Type B pancreatic cell (in vitro differentiated cells): Measurements from ENCODE around the gene LAMA5. TPM values are rescaled to one million over a fixed set of nuclear protein-coding genes. Genes with fewer than 3 reads are reported as not detected.

ENCODE experiments used
- DNase-seq: peaks from one replicate; pipeline ENCODE4 v3.0.0; 2021; ENCODE audit warnings: mixed read lengths; ENCODE audit not compliant: unreplicated experiment; ENCODE audit errors: extremely low spot score
- H3K27ac Mint-ChIP-seq: 2 replicates; pipeline ENCODE4 v1.8.0; 2021; ENCODE audit warnings: mild to moderate bottlenecking, mixed read lengths
- H3K27me3 Mint-ChIP-seq: 2 replicates; pipeline ENCODE4 v1.8.0; 2021; ENCODE audit warnings: mixed read lengths
- H3K36me3 Mint-ChIP-seq: 2 replicates; pipeline ENCODE4 v1.8.0; 2021; ENCODE audit warnings: mixed read lengths
- H3K4me1 Mint-ChIP-seq: one replicate; pipeline ENCODE4 v1.8.0; 2021; ENCODE audit warnings: mixed read lengths; ENCODE audit not compliant: unreplicated experiment
- H3K4me3 Mint-ChIP-seq: 2 replicates; pipeline ENCODE4 v1.8.0; 2021; ENCODE audit warnings: mild to moderate bottlenecking, mixed read lengths
- H3K9me3 Mint-ChIP-seq: 2 replicates; pipeline ENCODE4 v1.8.0; 2021; ENCODE audit warnings: mixed read lengths
- CTCF ChIP-seq: fragments of 200-600 bp; sonication (generic); conservative IDR thresholded peaks from 2 replicates; pipeline ENCODE4 v1.5.0; 2021; ENCODE audit warnings: antibody characterized with exemption, mild to moderate bottlenecking
- total RNA-seq: library from RNA; stranded (reverse); gene quantifications from 2 replicates; pipeline ENCODE4 v1.2.1, GENCODE V29; 2021; ENCODE audit warnings: low replicate concordance

Gene LAMA5
- total RNA-seq, 1 donor from 2014 or later = 246 TPM

DNA sequence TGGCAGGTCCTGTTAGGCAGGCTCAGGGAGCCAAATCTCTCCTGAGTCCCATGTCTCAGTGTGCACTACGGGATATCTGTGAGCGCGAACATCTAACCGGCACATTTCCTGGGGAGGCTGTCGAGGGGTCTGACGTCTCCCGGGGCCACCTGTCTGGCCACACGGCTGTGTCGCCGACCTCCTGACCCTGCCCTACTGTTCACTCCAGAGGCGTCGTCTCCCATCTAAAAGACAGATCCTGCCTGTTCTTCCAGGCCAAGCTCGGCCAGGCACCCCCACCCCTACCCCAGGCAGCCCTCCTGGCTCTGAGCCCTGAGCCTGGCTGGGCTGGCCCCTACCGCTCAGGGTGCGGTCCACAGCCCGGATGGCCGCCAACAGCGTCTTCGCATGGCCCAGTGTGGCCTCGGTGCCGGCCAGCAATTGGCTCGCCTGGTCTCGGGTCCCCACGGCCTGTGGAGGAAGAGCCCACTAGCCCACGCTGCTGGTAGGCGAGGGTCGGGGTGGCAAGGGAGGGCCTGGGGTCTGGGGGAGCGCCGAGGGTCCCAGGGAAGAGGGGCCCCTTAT is 47.7 kb downstream of the LAMA5 start:
- no peak for DNase-seq
- Mint-ChIP-seq H3K36me3 (no peaks in the 10 kb centered on the region), H3K4me1 (no peaks in the 10 kb centered on the region), H3K27me3 (no peaks in the 10 kb centered on the region), H3K4me3 (no peak overlapping the region), H3K27ac (peak overlapping the region; percentile 34), H3K9me3 (no peaks in the 10 kb centered on the region)
- TF ChIP-seq CTCF = no peak

DNA sequence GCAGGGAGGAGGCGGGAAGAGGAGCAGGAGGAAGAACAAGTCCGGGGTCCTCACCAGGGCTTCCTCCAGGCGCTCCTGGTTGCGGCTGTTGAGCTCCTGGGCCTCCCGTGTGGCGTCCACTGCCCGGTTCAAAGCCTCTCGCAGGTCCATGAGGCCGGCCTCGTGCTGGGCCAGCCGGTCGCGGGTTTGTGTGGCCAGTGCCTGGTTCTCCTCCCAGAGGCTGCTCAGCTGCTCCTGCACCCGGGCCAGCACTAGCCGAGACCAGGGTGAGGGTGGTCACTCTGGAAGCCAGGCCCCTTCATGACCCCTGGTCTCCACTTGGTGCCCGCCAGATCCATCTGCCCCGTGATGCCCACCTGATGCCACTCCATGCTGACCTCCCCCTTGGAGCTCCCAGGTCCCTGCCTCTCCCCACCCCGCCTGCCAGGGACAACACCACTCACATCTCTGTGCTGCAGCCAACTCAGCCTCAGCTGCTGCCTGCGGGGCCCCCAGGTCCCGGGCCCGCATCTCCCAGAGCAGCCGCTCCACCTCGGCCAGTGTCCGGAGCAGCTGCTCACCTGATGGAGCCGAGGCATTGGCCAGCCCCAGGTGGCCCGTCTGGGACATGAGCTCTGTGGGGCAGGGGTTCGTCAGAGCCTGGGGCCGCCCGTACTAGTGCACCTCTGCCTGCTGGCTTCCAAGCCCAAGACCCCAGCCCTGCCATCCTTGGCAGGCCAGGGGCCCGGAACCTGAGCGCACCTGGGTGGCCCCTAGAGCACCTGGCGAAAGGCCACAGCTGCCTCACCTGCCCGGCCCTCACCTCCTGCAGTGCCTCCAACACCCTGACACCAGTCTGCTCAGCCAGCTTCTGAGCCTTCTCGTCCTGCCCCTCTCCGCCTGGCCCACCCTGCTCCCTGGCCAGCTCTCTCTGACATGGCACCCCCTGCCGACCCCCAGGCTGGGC is 48.4 kb downstream of the LAMA5 start:
- H3K9me3 Mint-ChIP-seq = no peaks in the 10 kb centered on the region
- no peaks in the 10 kb centered on the region for H3K27me3 Mint-ChIP-seq
- no peak for DNase-seq
- no peak overlapping the region for H3K4me3 Mint-ChIP-seq
- peak overlapping the region; percentile 34 for H3K27ac Mint-ChIP-seq
- H3K4me1 Mint-ChIP-seq = no peaks in the 10 kb centered on the region
- H3K36me3 Mint-ChIP-seq = no peaks in the 10 kb centered on the region
- no peak for TF ChIP-seq CTCF

GRCh38 chr20:62317167-62317655 is 49.9 kb downstream of the LAMA5 start:
- H3K4me1 Mint-ChIP-seq = no peaks in the 10 kb centered on the region
- H3K4me3 Mint-ChIP-seq = no peak overlapping the region
- H3K36me3 Mint-ChIP-seq = no peaks in the 10 kb centered on the region
- no peaks in the 10 kb centered on the region for H3K9me3 Mint-ChIP-seq
- H3K27ac Mint-ChIP-seq = no peak overlapping the region
- TF ChIP-seq CTCF = no peak
- H3K27me3 Mint-ChIP-seq = no peaks in the 10 kb centered on the region
- DNase-seq = no peak

DNA sequence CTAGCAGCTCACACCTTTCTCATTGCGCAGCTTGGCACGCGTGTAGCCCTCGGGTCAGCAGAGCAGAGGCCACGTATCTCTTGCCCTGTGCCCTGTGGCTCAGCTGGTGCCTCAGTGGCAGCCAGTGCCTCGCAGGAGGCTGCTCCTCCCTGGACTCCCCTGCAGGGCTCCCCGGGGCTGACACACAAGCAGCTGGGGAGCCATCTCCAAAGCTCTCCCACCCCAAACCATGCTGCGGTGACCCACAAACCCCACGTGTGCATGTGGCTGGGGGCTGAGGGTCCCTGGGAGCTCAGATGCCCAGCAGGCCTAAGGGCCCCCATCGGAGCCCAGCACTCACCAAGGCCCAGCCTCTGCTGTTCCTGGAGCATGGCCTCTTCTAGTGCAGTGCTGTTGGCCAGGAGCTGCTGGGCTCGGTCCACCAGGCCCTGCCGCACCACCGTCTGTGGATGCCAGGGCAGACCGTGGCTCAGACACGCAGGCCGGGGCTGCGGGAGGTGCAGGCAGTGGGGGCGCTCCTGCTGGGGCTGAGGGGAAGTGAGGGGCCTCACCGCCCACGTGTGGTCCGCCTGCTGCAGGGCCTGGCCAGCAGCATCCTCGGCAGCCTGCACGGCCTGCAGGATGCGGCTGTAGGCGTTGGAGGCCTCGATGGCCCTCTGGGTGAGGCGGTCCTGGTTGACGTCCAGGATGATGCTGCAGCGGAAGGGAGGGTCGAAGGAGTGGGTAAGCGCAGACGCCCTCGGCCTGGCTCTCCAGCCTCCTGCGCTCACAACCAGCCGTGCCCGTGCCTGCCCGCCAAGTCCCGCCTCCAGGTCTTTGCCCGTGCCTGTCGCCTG is 50.6 kb downstream of the LAMA5 start:
- H3K9me3 Mint-ChIP-seq = no peaks in the 10 kb centered on the region
- DNase-seq = no peak
- no peaks in the 10 kb centered on the region for H3K36me3 Mint-ChIP-seq
- no peak overlapping the region for H3K27ac Mint-ChIP-seq
- no peak for TF ChIP-seq CTCF
- no peak overlapping the region for H3K4me3 Mint-ChIP-seq
- no peaks in the 10 kb centered on the region for H3K4me1 Mint-ChIP-seq
- H3K27me3 Mint-ChIP-seq = no peaks in the 10 kb centered on the region

GRCh38 chr20:62315773-62316172 is 51.3 kb downstream of the LAMA5 start:
- no peaks in the 10 kb centered on the region for H3K27me3 Mint-ChIP-seq
- H3K4me1 Mint-ChIP-seq = no peaks in the 10 kb centered on the region
- H3K27ac Mint-ChIP-seq = no peak overlapping the region

More at GRCh38 chr20:62315773-62316172, 51.3 kb downstream of the LAMA5 start:
- Mint-ChIP-seq H3K4me3 (no peak overlapping the region), H3K36me3 (no peaks in the 10 kb centered on the region), H3K9me3 (no peaks in the 10 kb centered on the region)
- no peak for DNase-seq
- TF ChIP-seq CTCF = no peak
